B cell (primary cell): ENCODE measurements around the gene GAD1. TPM values are rescaled to one million over a fixed set of nuclear protein-coding genes. Genes with fewer than 3 reads are reported as not detected.

Source experiments
- ATAC-seq: fragments of 200-7000 bp; cut with Tn5 transposase; one replicate; pipeline ENCODE4 v1.10.0; 2021; ENCODE audit warnings: low read depth, mild to moderate bottlenecking, moderate number of reproducible peaks, moderate library complexity
- CTCF ChIA-PET: fragments of 350-600 bp; sonication (Branson Sonifier 250); formaldehyde crosslinking; loops from one replicate; lab custom pipeline; 2021; ENCODE audit warnings: antibody characterized with exemption, inconsistent platforms; lab: Charles Lee
- POLR2A ChIA-PET: fragments of 350-600 bp; sonication (Branson Sonifier 250); formaldehyde crosslinking; loops from one replicate; lab custom pipeline; 2021; ENCODE audit warnings: antibody characterized with exemption; lab: Charles Lee
- DNase-seq: peaks from one replicate; pipeline ENCODE4 v3.0.0; 2013
- H2AFZ ChIP-seq: 2 replicates; pipeline ENCODE4 v1.6.1; 2012; ENCODE audit warnings: mild to moderate bottlenecking, low read depth, low read length; ENCODE audit not compliant: insufficient read depth, poor library complexity, severe bottlenecking
- H3K27ac ChIP-seq, 2 donors: 1 replicate in 1 of 2; 2 replicates in 1 of 2; pipeline ENCODE4 v1.5.1; 2012 to 2013; ENCODE audit warnings: low read length in 2 of 2, mild to moderate bottlenecking in 2 of 2, moderate library complexity in 1 of 2
- H3K27me3 ChIP-seq, 4 experiments: fragments of 200-600 bp in 1 of 4; sonication (generic) in 1 of 4; replicated peaks in 1 of 4; 1 replicate in 2 of 4; 2 replicates in 2 of 4; pipeline versions ENCODE4 v1.6.1 to v1.7.0; 2013 to 2016; ENCODE audit warnings: low read length in 3 of 4, mild to moderate bottlenecking in 2 of 4, mixed read lengths in 1 of 4, moderate library complexity in 1 of 4; ENCODE audit not compliant: insufficient read depth in 4 of 4, control insufficient read depth in 3 of 4; ENCODE audit errors: control extremely low read depth in 1 of 4
- H3K36me3 ChIP-seq, 2 experiments: replicated peaks in 1 of 2; 1 replicate in 1 of 2; 2 replicates in 1 of 2; pipeline versions ENCODE4 v1.6.1 to v1.7.1; 2013; ENCODE audit warnings: low read length in 1 of 2; ENCODE audit not compliant: insufficient read depth in 2 of 2, control insufficient read depth in 1 of 2; ENCODE audit errors: control extremely low read depth in 1 of 2, extremely low read depth in 1 of 2
- H3K4me1 ChIP-seq, 2 donors: fragments of 200-600 bp in 1 of 2; sonication (generic) in 1 of 2; 1 replicate in 1 of 2; 2 replicates in 1 of 2; pipeline versions ENCODE4 v1.5.1 to v1.6.1; 2013 to 2017; ENCODE audit warnings: low read length in 2 of 2; ENCODE audit not compliant: control insufficient read depth in 2 of 2, insufficient read depth in 2 of 2
- H3K4me2 ChIP-seq: replicated peaks from 2 replicates; pipeline ENCODE3; 2012; ENCODE audit warnings: mild to moderate bottlenecking, low read depth, low read length; ENCODE audit not compliant: poor library complexity, severe bottlenecking
- H3K4me3 ChIP-seq, 5 experiments: fragments of 200-600 bp in 1 of 5; sonication (generic) in 1 of 5; 1 replicate in 3 of 5; 2 replicates in 2 of 5; pipeline versions ENCODE4 v1.5.1 to v1.7.0; 2011 to 2016; ENCODE audit warnings: low read length in 4 of 5, mild to moderate bottlenecking in 4 of 5, low read depth in 2 of 5, control low read depth in 1 of 5, moderate library complexity in 1 of 5; ENCODE audit not compliant: insufficient read depth in 1 of 5; ENCODE audit errors: control extremely low read depth in 1 of 5, extremely low read depth in 1 of 5
- H3K79me2 ChIP-seq: fragments of 200-600 bp; sonication (generic); one replicate; pipeline ENCODE4 v1.6.0; 2016; ENCODE audit warnings: low read length; ENCODE audit not compliant: control insufficient read depth, insufficient read depth
- H3K9ac ChIP-seq: fragments of 200-600 bp; sonication (generic); 2 replicates; pipeline ENCODE4 v1.6.1; 2017; ENCODE audit warnings: mild to moderate bottlenecking, low read length, moderate library complexity
- H3K9me3 ChIP-seq, 3 donors: one replicate each; pipeline versions ENCODE4 v1.6.1 to v1.7.1; 2013; ENCODE audit warnings: low read length in 2 of 3; ENCODE audit not compliant: control insufficient read depth in 2 of 3, insufficient read depth in 1 of 3; ENCODE audit errors: control extremely low read depth in 1 of 3
- H4K20me1 ChIP-seq: 2 replicates; pipeline ENCODE4 v1.6.0; 2012; ENCODE audit warnings: mild to moderate bottlenecking, low read length; ENCODE audit not compliant: insufficient read depth, control insufficient read depth, poor library complexity, severe bottlenecking
- H3K27ac Mint-ChIP-seq: one replicate; pipeline ENCODE4 v1.8.0; 2021; ENCODE audit warnings: mixed read lengths
- H3K27me3 Mint-ChIP-seq: one replicate; pipeline ENCODE4 v1.8.0; 2021; ENCODE audit warnings: mixed read lengths
- H3K4me1 Mint-ChIP-seq: one replicate; pipeline ENCODE4 v1.8.0; 2021; ENCODE audit warnings: mixed read lengths
- H3K4me3 Mint-ChIP-seq: one replicate; pipeline ENCODE4 v1.8.0; 2021; ENCODE audit warnings: mixed read lengths
- H3K9me3 Mint-ChIP-seq: one replicate; pipeline ENCODE4 v1.8.0; 2022; ENCODE audit warnings: mixed read lengths; ENCODE audit not compliant: insufficient read depth
- CTCF ChIP-seq: fragments of 200-600 bp; IDR thresholded peaks from one replicate; pipeline ENCODE4 v1.8.0; 2022; ENCODE audit warnings: antibody characterized with exemption, mild to moderate bottlenecking
- EZH2 ChIP-seq: IDR thresholded peaks from 2 replicates; pipeline ENCODE4 v1.6.1; 2012; ENCODE audit warnings: borderline replicate concordance, low read depth, mild to moderate bottlenecking, moderate library complexity, low read length; ENCODE audit not compliant: insufficient read depth, poor library complexity, severe bottlenecking
- WGBS: methylation state at CpG from one replicate; pipeline ENCODE4 v1.1.5; 2013; ENCODE audit warnings: missing lambda C conversion rate; ENCODE audit not compliant: insufficient coverage; 5-methylcytosine and 5-hydroxymethylcytosine counted together
- intact Hi-C: fragments of 100-400 bp; cut with micrococcal nuclease; formaldehyde crosslinking; loops from one replicate; pipeline ENCODE4 v1.10.0; 2022
- polyA plus RNA-seq: library from polyadenylated mRNA; depleted of rRNA; stranded (reverse); fragments of >200 nt; gene quantifications from 2 replicates; pipeline ENCODE4 v1.2.3, GENCODE V29; 2012
- total RNA-seq, 2 donors: library from RNA; stranded (reverse); fragments of 120-200 nt in 1 of 2; gene quantifications; 1 replicate in 1 of 2; 2 replicates in 1 of 2; pipeline versions ENCODE4 v1.2.3 to v1.2.4, GENCODE V29; 2013 to 2022

The GAD1 gene
- total and polyA plus RNA-seq, 2 donors (not counting 1 experiment from before 2014, with no cell fraction given) = not detected

- H3K27me3 ChIP-seq = peaks cover 0 to 99% (median 69%) of the 10 kb centered on the region in 4 experiments
- H3K79me2 ChIP-seq = no peaks in the 10 kb centered on the region
- H3K4me2 ChIP-seq = peak overlapping the region; percentile 90
- no peak for ATAC-seq
- H3K4me1 Mint-ChIP-seq = peaks cover 70% of the 10 kb centered on the region
- H3K9ac ChIP-seq = no peak overlapping the region
- 14% methylated on average over 22 of the region's 30 CpGs for WGBS
- ChIA-PET CTCF (interaction anchor here (1.0 kb wide), 1 partner anchor 1284 kb away, joined by 3 read pairs; no protein-coding TSS in a partner anchor), POLR2A (no interaction called here)
- TF ChIP-seq CTCF (no peak), EZH2 (no peak)
- H3K27ac ChIP-seq = no peak overlapping the region
- peak; percentile 25 for DNase-seq
- no peaks in the 10 kb centered on the region for H3K9me3 Mint-ChIP-seq
- no peaks in the 10 kb centered on the region for H4K20me1 ChIP-seq
- H3K4me1 ChIP-seq = peaks cover 81 to 84% of the 10 kb centered on the region in 2 donors
- H3K27me3 Mint-ChIP-seq = peaks cover 77% of the 10 kb centered on the region
- H3K36me3 ChIP-seq = no peaks in the 10 kb centered on the region
- peaks cover 0 to 91% (median 2%) of the 10 kb centered on the region in 3 donors for H3K9me3 ChIP-seq
- peak overlapping the region in 1 of 5 experiments; percentile 16 for H3K4me3 ChIP-seq
- no peak overlapping the region for H2AFZ ChIP-seq
- peak overlapping the region; percentile 55 for H3K4me3 Mint-ChIP-seq
- peak overlapping the region; percentile 32 for H3K27ac Mint-ChIP-seq
- intact Hi-C loops = loop anchor here (5.0 to 10.0 kb wide), 3 partner anchors 47 to 1278 kb away; partner anchors contain the start of gene ERICH2
Measured at GRCh38 chr2:170818752-170819470, 2.2 kb downstream of the GAD1 start.
